Breast epithelium (tissue), 4 donors: ENCODE measurements around the gene C2orf15. TPM values are rescaled to one million over a fixed set of nuclear protein-coding genes. Genes with fewer than 3 reads are reported as not detected.

Source experiments
- DNase-seq, 2 donors: peaks; one replicate each; pipeline ENCODE4 v3.0.0-alpha.2; 2019; ENCODE audit warnings: low spot score in 2 of 2
- H3K27ac ChIP-seq, 2 donors: fragments of 200-600 bp; sonication (generic) in 1 of 2; one replicate each; pipeline ENCODE4 v1.5.1; 2016 to 2019; ENCODE audit warnings: mild to moderate bottlenecking in 1 of 2
- H3K27me3 ChIP-seq, 2 donors: fragments of 200-600 bp; sonication (generic) in 1 of 2; one replicate each; pipeline versions ENCODE4 v1.5.1 to v1.6.0; 2017 to 2019; ENCODE audit warnings: control low read depth in 1 of 2, mild to moderate bottlenecking in 1 of 2
- H3K36me3 ChIP-seq: fragments of 200-600 bp; one replicate; pipeline ENCODE4 v1.5.1; 2019
- H3K4me1 ChIP-seq, 2 donors: fragments of 200-600 bp; sonication (generic); one replicate each; pipeline ENCODE4 v1.5.1; 2016 to 2019; ENCODE audit warnings: control low read depth in 1 of 2
- H3K4me3 ChIP-seq, 3 donors: fragments of 200-600 bp; sonication (generic); 1 replicate in 2 of 3; 2 replicates in 1 of 3; pipeline ENCODE4 v1.5.1; 2016 to 2019; ENCODE audit warnings: mild to moderate bottlenecking in 3 of 3, moderate library complexity in 2 of 3
- H3K9me3 ChIP-seq, 2 donors: fragments of 200-600 bp; sonication (generic) in 1 of 2; one replicate each; pipeline ENCODE4 v1.5.1; 2016 to 2019; ENCODE audit warnings: control low read depth in 1 of 2
- CTCF ChIP-seq, 3 donors: fragments of 450-650 bp; IDR thresholded peaks; one replicate each; pipeline ENCODE4 v1.5.1; 2016 to 2017; ENCODE audit warnings: antibody characterized with exemption in 3 of 3, mild to moderate bottlenecking in 3 of 3, moderate library complexity in 3 of 3
- POLR2A ChIP-seq: fragments of 450-650 bp; IDR thresholded peaks from one replicate; pipeline ENCODE4 v1.6.1; 2016; ENCODE audit warnings: antibody characterized with exemption, mild to moderate bottlenecking, moderate library complexity
- POLR2AphosphoS5 ChIP-seq, 3 donors: sonication (generic); formaldehyde crosslinking; IDR thresholded peaks; one replicate each; pipeline ENCODE4 v1.6.1; 2017; ENCODE audit warnings: antibody characterized with exemption in 3 of 3
- intact Hi-C: fragments of 100-400 bp; cut with DNase I; formaldehyde crosslinking; loops from one replicate; pipeline ENCODE4 v1.15.1; 2023; ENCODE audit warnings: low total_unique reads
- total RNA-seq, 3 donors: library from RNA; depleted of rRNA; stranded (reverse); fragments of >200 nt; gene quantifications; one replicate each; pipeline ENCODE4 v1.1.0, GENCODE V29; 2016

Gene C2orf15
- total RNA-seq, 3 donors from 2014 or later: 1.6 to 4.8 (median 2.6) TPM

DNA sequence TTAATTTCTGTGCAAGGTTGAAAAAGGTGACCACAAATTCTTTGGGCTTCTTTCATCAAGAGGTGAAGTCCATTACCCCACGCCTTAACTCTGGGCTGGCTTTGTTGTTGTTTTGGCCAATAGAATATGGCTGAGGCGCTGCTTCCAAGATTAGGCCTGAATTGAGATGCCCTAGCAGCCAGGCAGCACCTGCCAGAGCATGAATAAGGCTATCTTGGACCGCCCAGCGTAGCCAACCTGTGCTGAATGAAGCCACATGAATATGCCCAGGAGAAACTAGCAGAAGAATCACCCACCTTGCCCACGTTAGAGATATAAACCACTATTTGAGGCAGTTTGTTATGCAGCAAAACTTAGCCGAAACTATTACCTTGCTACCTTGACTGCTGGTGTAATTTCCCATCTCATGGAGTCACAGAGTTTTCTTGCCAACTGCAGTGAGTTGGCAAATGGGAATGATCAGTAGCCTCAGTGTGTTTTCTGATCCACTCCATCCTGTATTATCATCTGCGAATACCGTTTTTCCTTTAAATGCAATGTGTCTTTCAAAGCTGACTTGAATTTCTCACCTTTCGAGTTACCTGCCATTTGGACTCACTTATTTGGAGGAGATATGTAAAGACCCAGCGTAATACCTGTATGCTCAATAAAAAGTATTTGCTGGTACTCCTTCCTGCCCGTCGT is 12.6 kb downstream of the C2orf15 start:
- no peak for DNase-seq
- H3K27ac ChIP-seq: peak overlapping the region; percentile 95 to 97

GRCh38 chr2:99154643-99155536 is 13.4 kb downstream of the C2orf15 start, which contains the start of the genes LIPT1 and TSGA10:
LIPT1 (plus strand) TSS chr2:99154967; CDS start chr2:99161958, 6,991 bp downstream.
TSGA10 (minus strand) TSS chr2:99154942; CDS start chr2:99109439, 45,503 bp downstream.
- Histone ChIP-seq H3K9me3 (no peaks in the 10 kb centered on the region), H3K36me3 (no peaks in the 10 kb centered on the region), H3K27ac (peak within 1 kb of the TSS; percentile 95 to 97), H3K4me3 (peak within 1 kb of the TSS; percentile 69 to 92 (median 77)), H3K4me1 (peaks cover 0 to 5% of the 10 kb centered on the region in 2 donors), H3K27me3 (no peaks in the 10 kb centered on the region)
- intact Hi-C loops: no loop called here
- peak; percentile 89 to 91 for DNase-seq
- TF ChIP-seq CTCF (IDR thresholded peaks at IDR 0.05) (peak in 1 of 3 donors; percentile 21), POLR2A (peak; percentile 88), POLR2AphosphoS5 (IDR thresholded peaks at IDR 0.05) (peak; percentile 86 to 96 (median 93))

More for the DNA sequence above, 12.6 kb downstream of the C2orf15 start:
- H3K4me3 ChIP-seq: peak overlapping the region; percentile 69 to 92 (median 77)
- intact Hi-C loops: no loop called here
- TF ChIP-seq POLR2AphosphoS5 (IDR thresholded peaks at IDR 0.05): no peak
- no peak for TF ChIP-seq CTCF (IDR thresholded peaks at IDR 0.05)
- TF ChIP-seq POLR2A: no peak
- H3K36me3 ChIP-seq: no peaks in the 10 kb centered on the region
- no peaks in the 10 kb centered on the region for H3K27me3 ChIP-seq
- no peaks in the 10 kb centered on the region for H3K9me3 ChIP-seq
- H3K4me1 ChIP-seq: peaks cover 0 to 5% of the 10 kb centered on the region in 2 donors

- Histone ChIP-seq H3K36me3 (no peaks in the 10 kb centered on the region), H3K27me3 (no peaks in the 10 kb centered on the region), H3K4me1 (peaks cover 0 to 5% of the 10 kb centered on the region in 2 donors), H3K27ac (no peak overlapping the region), H3K4me3 (no peak overlapping the region), H3K9me3 (no peaks in the 10 kb centered on the region)
- intact Hi-C loops: no loop called here
- no peak for TF ChIP-seq POLR2A
- no peak for TF ChIP-seq CTCF (IDR thresholded peaks at IDR 0.05)
- no peak for TF ChIP-seq POLR2AphosphoS5 (IDR thresholded peaks at IDR 0.05)
- DNase-seq: no peak
These were observed 15.4 kb downstream of the C2orf15 start for GRCh38 chr2:99156891-99157290.

DNA sequence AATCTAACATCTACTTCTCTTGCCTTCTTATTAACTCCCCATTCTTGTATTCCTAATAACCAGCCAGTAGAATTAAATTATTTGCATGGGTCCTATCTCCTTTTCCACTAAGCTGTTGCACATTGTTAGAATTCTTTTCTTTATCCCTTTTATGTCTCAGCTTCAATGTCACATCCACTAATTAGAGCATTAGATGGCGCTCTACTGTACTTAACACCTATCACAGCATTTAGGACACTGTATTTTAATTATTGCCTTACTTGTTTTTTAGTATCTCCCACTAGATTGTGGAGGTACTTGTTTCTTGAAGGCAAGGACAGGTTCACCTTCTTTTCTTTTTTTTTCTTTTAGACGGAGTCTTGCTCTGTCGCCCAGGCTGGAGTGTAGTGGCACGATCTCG is 17.1 kb downstream of the C2orf15 start:
- no peaks in the 10 kb centered on the region for H3K27me3 ChIP-seq
- TF ChIP-seq CTCF (IDR thresholded peaks at IDR 0.05): no peak
- TF ChIP-seq POLR2AphosphoS5 (IDR thresholded peaks at IDR 0.05): no peak
- TF ChIP-seq POLR2A: no peak

More for the DNA sequence above, 17.1 kb downstream of the C2orf15 start:
- intact Hi-C loops: no loop called here
- Histone ChIP-seq H3K27ac (no peak overlapping the region), H3K4me3 (no peak overlapping the region), H3K36me3 (no peaks in the 10 kb centered on the region), H3K4me1 (peaks cover 0 to 3% of the 10 kb centered on the region in 2 donors), H3K9me3 (no peaks in the 10 kb centered on the region)
- no peak for DNase-seq
